PC-3 (cell line): ENCODE measurements around the gene AMH. TPM values are rescaled to one million over a fixed set of nuclear protein-coding genes. Genes with fewer than 3 reads are reported as not detected.

Experiments
- ATAC-seq: fragments of 200-7000 bp; cut with Tn5 transposase; 2 replicates; pipeline ENCODE4 v1.9.1; 2020; ENCODE audit warnings: mild to moderate bottlenecking, moderate library complexity
- BruUV-seq: library from RNA; stranded (reverse); fragments of 400-500 nt; replicated peaks from 2 replicates; lab custom pipeline; 2021; lab: Mats Ljungman, UMichigan
- CTCF ChIA-PET: fragments of 300-600 bp; sonication (Branson Sonifier 250); formaldehyde crosslinking; loops from one replicate; lab custom pipeline; 2022; ENCODE audit warnings: antibody characterized with exemption; lab: Charles Lee
- POLR2A ChIA-PET: fragments of 300-600 bp; sonication (Branson Sonifier 250); formaldehyde crosslinking; loops from one replicate; lab custom pipeline; 2022; ENCODE audit warnings: antibody characterized with exemption; ENCODE audit not compliant: unreplicated experiment; lab: Charles Lee
- DNase-seq: peaks from one replicate; pipeline ENCODE4 v3.0.0-alpha.2; 2015
- H2AFZ ChIP-seq: fragments of 300-600 bp; sonication (generic); 2 replicates; pipeline ENCODE4 v1.6.0; 2016; ENCODE audit warnings: antibody characterized with exemption, low read length
- H3F3A ChIP-seq: fragments of 300-600 bp; sonication (generic); one replicate; pipeline ENCODE4 v1.6.0; 2017; ENCODE audit warnings: antibody characterized with exemption, low read length, control low read depth, mild to moderate bottlenecking; ENCODE audit not compliant: unreplicated experiment
- H3K27ac ChIP-seq: fragments of 300-600 bp; sonication (generic); 2 replicates; pipeline ENCODE4 v1.5.1; 2016; ENCODE audit warnings: mild to moderate bottlenecking, low read length
- H3K27me3 ChIP-seq: fragments of 300-600 bp; sonication (generic); 2 replicates; pipeline ENCODE4 v1.6.1; 2016; ENCODE audit warnings: low read length, mixed read lengths
- H3K36me3 ChIP-seq: fragments of 300-600 bp; sonication (generic); 2 replicates; pipeline ENCODE4 v1.6.1; 2016; ENCODE audit warnings: low read depth, mixed run types, low read length, mixed read lengths
- H3K4me1 ChIP-seq: fragments of 300-600 bp; sonication (generic); 2 replicates; pipeline ENCODE4 v1.5.1; 2016; ENCODE audit warnings: low read length; ENCODE audit not compliant: insufficient read depth
- H3K4me2 ChIP-seq: fragments of 300-600 bp; sonication (generic); 2 replicates; pipeline ENCODE4 v1.6.0; 2016; ENCODE audit warnings: low read length
- H3K4me3 ChIP-seq: fragments of 300-600 bp; sonication (generic); 2 replicates; pipeline ENCODE4 v1.5.1; 2016; ENCODE audit warnings: mild to moderate bottlenecking, low read length, mixed read lengths
- H3K79me2 ChIP-seq: fragments of 300-600 bp; sonication (generic); 2 replicates; pipeline ENCODE4 v1.6.1; 2017; ENCODE audit warnings: low read length, mixed read lengths
- H3K9ac ChIP-seq: fragments of 300-600 bp; sonication (generic); 2 replicates; pipeline ENCODE4 v1.6.0; 2016; ENCODE audit warnings: mild to moderate bottlenecking, low read length
- H3K9me2 ChIP-seq: fragments of 300-600 bp; sonication (generic); replicated peaks from 2 replicates; pipeline ENCODE4 v1.6.1; 2016; ENCODE audit warnings: mixed run types, low read length, mixed read lengths
- H3K9me3 ChIP-seq: fragments of 300-600 bp; sonication (generic); 2 replicates; pipeline ENCODE4 v1.6.1; 2016; ENCODE audit warnings: low read length, mixed read lengths
- H4K20me1 ChIP-seq: fragments of 300-600 bp; sonication (generic); 2 replicates; pipeline ENCODE4 v1.6.1; 2016; ENCODE audit warnings: low read length, mixed read lengths
- CTCF ChIP-seq: fragments of 300-600 bp; sonication (generic); conservative IDR thresholded peaks from 2 replicates; pipeline ENCODE4 v1.5.1; 2017; ENCODE audit warnings: antibody characterized with exemption, low read depth, mild to moderate bottlenecking, low read length
- EZH2 ChIP-seq: fragments of 300-600 bp; sonication (generic); IDR thresholded peaks from one replicate; pipeline ENCODE4 v1.6.1; 2017; ENCODE audit warnings: antibody characterized with exemption, mild to moderate bottlenecking, low read length; ENCODE audit not compliant: unreplicated experiment
- EZH2phosphoT487 ChIP-seq: fragments of 300-600 bp; sonication (generic); IDR thresholded peaks from 2 replicates; pipeline ENCODE4 v1.6.1; 2018; ENCODE audit warnings: mild to moderate bottlenecking, antibody characterized with exemption, low read length, borderline replicate concordance
- intact Hi-C: fragments of 100-400 bp; cut with micrococcal nuclease; formaldehyde crosslinking; loops from 2 replicates; pipeline ENCODE4 v1.9.0; 2023
- total RNA-seq: library from RNA; depleted of rRNA; stranded (reverse); fragments of >200 nt; gene quantifications from 2 replicates; pipeline ENCODE4 v1.2.3, GENCODE V29; 2014

AMH gene
- total RNA-seq, 1 experiment from 2014 or later, result 6.0 TPM

- DNase-seq (no peak), ATAC-seq (no peak)
- H3K27me3 ChIP-seq, result no peaks in the 10 kb centered on the region
- H3K4me3 ChIP-seq, result no peak overlapping the region
- TF ChIP-seq EZH2 (no peak), EZH2phosphoT487 (no peak), CTCF (no peak)
- H2AFZ ChIP-seq, result no peak overlapping the region
- no peaks in the 10 kb centered on the region for H3K9me2 ChIP-seq
- no peak overlapping the region for H3K4me2 ChIP-seq
- no peaks in the 10 kb centered on the region for H4K20me1 ChIP-seq
- H3K79me2 ChIP-seq, result no peaks in the 10 kb centered on the region
- no peaks in the 10 kb centered on the region for H3F3A ChIP-seq
- no TSS peak for BruUV-seq
- H3K36me3 ChIP-seq, result no peaks in the 10 kb centered on the region
- no peak overlapping the region for H3K9ac ChIP-seq
- H3K9me3 ChIP-seq, result no peaks in the 10 kb centered on the region
- ChIA-PET POLR2A (no interaction called here), CTCF (no interaction called here)
- no peaks in the 10 kb centered on the region for H3K4me1 ChIP-seq
- intact Hi-C loops, result no loop called here
- H3K27ac ChIP-seq, result no peak overlapping the region
Measured at GRCh38 chr19:2252797-2253105, 3.6 kb downstream of the AMH start.

- Histone ChIP-seq H2AFZ (no peak overlapping the region), H3K36me3 (no peaks in the 10 kb centered on the region), H3F3A (no peaks in the 10 kb centered on the region), H3K27ac (no peak overlapping the region), H3K79me2 (no peaks in the 10 kb centered on the region), H3K4me2 (no peak overlapping the region), H3K4me1 (no peaks in the 10 kb centered on the region), H3K27me3 (no peaks in the 10 kb centered on the region), H4K20me1 (no peaks in the 10 kb centered on the region), H3K9me3 (no peaks in the 10 kb centered on the region), H3K4me3 (no peak overlapping the region), H3K9me2 (no peaks in the 10 kb centered on the region), H3K9ac (no peak overlapping the region)
- DNase-seq (no peak), ATAC-seq (no peak)
- intact Hi-C loops, result no loop called here
- TF ChIP-seq CTCF (0 out of 2 replicates have a peak, but pooled peaks have one; percentile 25), EZH2 (no peak), EZH2phosphoT487 (no peak)
- BruUV-seq, result no TSS peak
- ChIA-PET POLR2A (no interaction called here), CTCF (no interaction called here)
Measured at GRCh38 chr19:2253106-2254063, 4.3 kb downstream of the AMH start.
